ENCODE results near the gene XAB2.

GRCh38 chr19:7641290-7642276, 12.2 kb upstream of the XAB2 start:
- no peak for TF ChIP-seq CTCF (IDR thresholded peaks at IDR 0.05)
- no peak for TF ChIP-seq POLR2A (IDR thresholded peaks at IDR 0.05)
- no peak for TF ChIP-seq EP300 (IDR thresholded peaks at IDR 0.05)

All from tibial nerve (tissue), 4 donors.